Endothelial cell of umbilical vein (primary cell): ENCODE measurements around the gene PRLR. TPM values are rescaled to one million over a fixed set of nuclear protein-coding genes. Genes with fewer than 3 reads are reported as not detected.

ENCODE experiments used
- BruUV-seq: library from RNA; stranded (reverse); fragments of 400-500 nt; replicated peaks from 2 replicates; lab custom pipeline; 2021; lab: Mats Ljungman, UMichigan
- CTCF ChIA-PET: fragments of 300-600, 350-600 bp; sonication (Branson Sonifier 250); formaldehyde crosslinking; loops from one replicate; lab custom pipeline; 2021; ENCODE audit warnings: antibody characterized with exemption, inconsistent platforms; lab: Charles Lee
- POLR2A ChIA-PET: fragments of 300-600, 350-600 bp; sonication (Branson Sonifier 250); formaldehyde crosslinking; loops from one replicate; lab custom pipeline; 2021; ENCODE audit warnings: antibody characterized with exemption, inconsistent platforms; lab: Charles Lee
- DNase-seq: peaks from one replicate; pipeline ENCODE4 v3.0.0-alpha.2; 2011; ENCODE audit warnings: low read depth, low spot score
- FAIRE-seq: peaks from 2 replicates; lab custom pipeline; 2011; peaks lifted over from hg19 to GRCh38; lab: Jason Lieb, UNC
- H2AFZ ChIP-seq: 2 replicates; pipeline ENCODE4 v1.6.0; 2012; ENCODE audit warnings: low read depth, low read length, control low read depth, inconsistent platforms
- H3K27ac ChIP-seq: 2 replicates; pipeline ENCODE4 v1.5.1; 2011; ENCODE audit warnings: low read depth, mild to moderate bottlenecking, control low read depth, low read length, moderate library complexity; ENCODE audit not compliant: insufficient read depth
- H3K27me3 ChIP-seq, 2 experiments: 2 replicates each; pipeline versions ENCODE4 v1.6.0 to v1.6.1; 2011; ENCODE audit warnings: low read length in 2 of 2, mixed read lengths in 1 of 2; ENCODE audit not compliant: control insufficient read depth in 2 of 2, insufficient read depth in 2 of 2
- H3K36me3 ChIP-seq, 2 experiments: 2 replicates in 1 of 2; 3 replicates in 1 of 2; pipeline ENCODE4 v1.5.1; 2011; ENCODE audit warnings: low read length in 2 of 2, mild to moderate bottlenecking in 1 of 2, moderate library complexity in 1 of 2; ENCODE audit not compliant: control insufficient read depth in 2 of 2, insufficient read depth in 2 of 2; ENCODE audit errors: extremely low read depth in 1 of 2
- H3K4me1 ChIP-seq: 3 replicates; pipeline ENCODE4 v1.5.1; 2011; ENCODE audit warnings: mild to moderate bottlenecking, low read length; ENCODE audit not compliant: control insufficient read depth, insufficient read depth; ENCODE audit errors: extremely low read depth
- H3K4me2 ChIP-seq: 2 replicates; pipeline ENCODE4 v1.6.1; 2011; ENCODE audit warnings: low read length, control low read depth, mixed read lengths; ENCODE audit not compliant: insufficient read depth
- H3K4me3 ChIP-seq, 3 experiments: fragments of 200-600 bp in 1 of 3; sonication (generic), shearing (Covaris generic) in 1 of 3; replicated peaks in 1 of 3; 2 replicates each; pipeline ENCODE4 v1.5.1; 2011 to 2016; ENCODE audit warnings: control low read depth in 3 of 3, low read length in 3 of 3, mild to moderate bottlenecking in 2 of 3, inconsistent platforms in 1 of 3, low read depth in 1 of 3, moderate library complexity in 1 of 3; ENCODE audit not compliant: insufficient read depth in 1 of 3
- H3K79me2 ChIP-seq: 2 replicates; pipeline ENCODE4 v1.6.0; 2012; ENCODE audit warnings: low read length, inconsistent platforms; ENCODE audit not compliant: control insufficient read depth, insufficient read depth
- H3K9ac ChIP-seq: replicated peaks from 2 replicates; pipeline ENCODE3; 2011; ENCODE audit warnings: low read length, control low read depth; ENCODE audit not compliant: insufficient read depth; ENCODE audit errors: extremely low read depth
- H3K9me1 ChIP-seq: replicated peaks from 3 replicates; pipeline ENCODE4 v1.6.0; 2011; ENCODE audit warnings: mild to moderate bottlenecking, low read length; ENCODE audit not compliant: control insufficient read depth, insufficient read depth; ENCODE audit errors: extremely low read depth
- H3K9me3 ChIP-seq: replicated peaks from 2 replicates; pipeline ENCODE4 v1.5.1; 2012; ENCODE audit warnings: low read length, inconsistent platforms; ENCODE audit not compliant: control insufficient read depth, insufficient read depth
- H4K20me1 ChIP-seq: replicated peaks from 2 replicates; pipeline ENCODE3; 2011; ENCODE audit warnings: mild to moderate bottlenecking, low read length; ENCODE audit not compliant: control insufficient read depth, insufficient read depth; ENCODE audit errors: extremely low read depth
- CTCF ChIP-seq, 2 donors: IDR thresholded peaks; 1 replicate in 1 of 2; 2 replicates in 1 of 2; pipeline ENCODE4 v1.5.1; 2011; ENCODE audit warnings: low read length in 2 of 2, mild to moderate bottlenecking in 2 of 2, moderate library complexity in 2 of 2, control low read depth in 1 of 2, inconsistent platforms in 1 of 2, low read depth in 1 of 2; ENCODE audit not compliant: insufficient read depth in 1 of 2; ENCODE audit errors: extremely low read depth in 1 of 2
- EZH2 ChIP-seq: IDR thresholded peaks from 2 replicates; pipeline ENCODE4 v1.6.1; 2012; ENCODE audit warnings: borderline replicate concordance, low read depth, mild to moderate bottlenecking, moderate library complexity, low read length, inconsistent platforms; ENCODE audit not compliant: severe bottlenecking
- FOS ChIP-seq: IDR thresholded peaks from 2 replicates; pipeline ENCODE4 v1.6.1; 2011; ENCODE audit warnings: mild to moderate bottlenecking, low read length, moderate library complexity, borderline replicate concordance; ENCODE audit not compliant: insufficient read depth
- GATA2 ChIP-seq: IDR thresholded peaks from 2 replicates; pipeline ENCODE4 v1.7.0; 2011; ENCODE audit warnings: low read depth, mild to moderate bottlenecking, moderate library complexity, mixed read lengths, low read length; ENCODE audit not compliant: insufficient read length, insufficient read depth
- JUN ChIP-seq: IDR thresholded peaks from 2 replicates; pipeline ENCODE4 v1.6.1; 2011; ENCODE audit warnings: borderline replicate concordance, low read depth; ENCODE audit not compliant: insufficient read length, insufficient read depth
- MAX ChIP-seq: IDR thresholded peaks from 2 replicates; pipeline ENCODE4 v1.6.1; 2011; ENCODE audit not compliant: insufficient read depth, insufficient read length
- MYC ChIP-seq: IDR thresholded peaks from one replicate; pipeline ENCODE4 v1.6.1; 2011; ENCODE audit warnings: mild to moderate bottlenecking, low read depth, low read length
- POLR2A ChIP-seq: IDR thresholded peaks from 2 replicates; pipeline ENCODE4 v1.6.1; 2012; ENCODE audit warnings: low read depth, mild to moderate bottlenecking, control low read depth, low read length
- POLR2AphosphoS5 ChIP-seq: IDR thresholded peaks from 2 replicates; pipeline ENCODE4 v1.6.1; 2012; ENCODE audit warnings: low read depth, mild to moderate bottlenecking, control low read depth, low read length, moderate library complexity; ENCODE audit not compliant: insufficient read depth
- dilution Hi-C: fragments of 300-500 bp; cut with MboI; formaldehyde crosslinking; loops from one replicate; pipeline ENCODE4 v1.15.0; 2019; ENCODE audit warnings: low sequenced_read_pairs; ENCODE audit not compliant: extremely low pct_ligation_motif_present
- intact Hi-C: fragments of 100-400 bp; cut with micrococcal nuclease; formaldehyde crosslinking; loops from one replicate; pipeline ENCODE4 v1.10.0; 2022
- polyA plus RNA-seq, 4 experiments: library from polyadenylated mRNA; depleted of rRNA in 3 of 4; stranded (reverse) in 3 of 4; unstranded in 1 of 4; fragments of >200 nt; gene quantifications; 2 replicates each; pipeline versions ENCODE4 v1.2.1 to v1.2.3, GENCODE V29; 2011 to 2012; ENCODE audit warnings: missing spikeins in 1 of 4
- total RNA-seq: library from RNA; stranded (reverse); gene quantifications from 2 replicates; pipeline ENCODE4 v1.2.3, GENCODE V29; 2021

PRLR gene
- total and polyA plus RNA-seq, 2 donors (not counting 3 experiments of a cell fraction or from before 2014, with no cell fraction given) = not detected

- no peak overlapping the region for H3K4me2 ChIP-seq
- no peaks in the 10 kb centered on the region for H3K9me3 ChIP-seq
- no peaks in the 10 kb centered on the region for H3K9me1 ChIP-seq
- H3K36me3 ChIP-seq = no peaks in the 10 kb centered on the region
- H3K4me1 ChIP-seq = no peaks in the 10 kb centered on the region
- H2AFZ ChIP-seq = no peak overlapping the region
- TF ChIP-seq CTCF (IDR thresholded peaks at IDR 0.05; ENCODE audit: extremely low read depth in 1 of 2, insufficient read depth in 1 of 2, low read depth in 1 of 2, low read length in 2 of 2) (no peak), JUN (no peak), MAX (no peak), GATA2 (no peak), EZH2 (no peak), POLR2A (no peak), POLR2AphosphoS5 (no peak), MYC (no peak), FOS (no peak)
- FAIRE-seq = no peak
- dilution Hi-C loops (no loop called here), intact Hi-C loops (no loop called here)
- no peak overlapping the region for H3K27ac ChIP-seq
- no peaks in the 10 kb centered on the region for H3K27me3 ChIP-seq
- no peak overlapping the region for H3K4me3 ChIP-seq
- POLR2A ChIA-PET = no interaction called here
- CTCF ChIA-PET = no interaction called here
- BruUV-seq = no TSS peak
- DNase-seq = no peak
- no peaks in the 10 kb centered on the region for H3K79me2 ChIP-seq
- no peak overlapping the region for H3K9ac ChIP-seq
- H4K20me1 ChIP-seq = peaks cover 2% of the 10 kb centered on the region
Measured at GRCh38 chr5:35146406-35146805, 83.9 kb downstream of the PRLR start.
